SK-N-SH treated with all-trans-retinoic acid at 6 μM for 48 hours (cell line): ENCODE data around the gene FLOT1.
A peak's percentile ranks its signal among the peaks of the same experiment; 100 is the strongest.

Experiments used
- ARNTL ChIP-seq: fragments of 450-650 bp; formaldehyde crosslinking; IDR thresholded peaks from 2 replicates; pipeline ENCODE4 v1.5.0; 2020; ENCODE audit warnings: low read depth, mild to moderate bottlenecking, moderate library complexity, borderline replicate concordance
- CSDC2 ChIP-seq: fragments of 250-450 bp; sonication (Bioruptor Pico); IDR thresholded peaks from 2 replicates; pipeline ENCODE4 v1.5.0; 2020; ENCODE audit warnings: mild to moderate bottlenecking, moderate library complexity
- ESRRG ChIP-seq: fragments of 250-450 bp; sonication (Bioruptor Pico); IDR thresholded peaks from 2 replicates; pipeline ENCODE4 v1.6.1; 2021; ENCODE audit warnings: mild to moderate bottlenecking
- GLIS3 ChIP-seq: fragments of 250-450 bp; sonication (Bioruptor Pico); IDR thresholded peaks from 2 replicates; pipeline ENCODE4 v1.5.0; 2020; ENCODE audit warnings: mild to moderate bottlenecking, moderate library complexity
- PPARA ChIP-seq: fragments of 250-450 bp; sonication (Bioruptor Pico); IDR thresholded peaks from 2 replicates; pipeline ENCODE4 v1.5.0; 2020; ENCODE audit warnings: mild to moderate bottlenecking, borderline replicate concordance
- RARB ChIP-seq: fragments of 250-450 bp; sonication (Bioruptor Pico); IDR thresholded peaks from 2 replicates; pipeline ENCODE4 v1.8.0; 2021; ENCODE audit warnings: mild to moderate bottlenecking, moderate library complexity
- TCF4 ChIP-seq: fragments of 250-450 bp; sonication (Bioruptor Pico); IDR thresholded peaks from 2 replicates; pipeline ENCODE4 v1.8.0; 2021; ENCODE audit warnings: mild to moderate bottlenecking, moderate library complexity, borderline replicate concordance
- ZFP30 ChIP-seq: fragments of 450-650 bp; formaldehyde crosslinking; IDR thresholded peaks from 2 replicates; pipeline ENCODE4 v1.5.0; 2022; ENCODE audit warnings: mild to moderate bottlenecking, moderate library complexity
- ZNF70 ChIP-seq: fragments of 450-650 bp; formaldehyde crosslinking; IDR thresholded peaks from 2 replicates; pipeline ENCODE4 v1.5.0; 2020; ENCODE audit warnings: mild to moderate bottlenecking, moderate library complexity
- TF ChIP-seq, protein P1 (sequence below): fragments of 250-450 bp; sonication (Bioruptor Pico); IDR thresholded peaks from 2 replicates; pipeline ENCODE4 v1.8.0; 2020; ENCODE audit warnings: mild to moderate bottlenecking, moderate library complexity, borderline replicate concordance
- TF ChIP-seq, protein P2 (sequence below): fragments of 250-450 bp; sonication (Bioruptor Pico); IDR thresholded peaks from 2 replicates; pipeline ENCODE4 v1.5.1; 2020; ENCODE audit warnings: low read depth, mild to moderate bottlenecking, moderate library complexity
- TF ChIP-seq, protein P3 (sequence below): fragments of 250-450 bp; sonication (Bioruptor Pico); IDR thresholded peaks from 2 replicates; pipeline ENCODE4 v1.5.1; 2021; ENCODE audit warnings: mild to moderate bottlenecking, moderate library complexity

DNA sequence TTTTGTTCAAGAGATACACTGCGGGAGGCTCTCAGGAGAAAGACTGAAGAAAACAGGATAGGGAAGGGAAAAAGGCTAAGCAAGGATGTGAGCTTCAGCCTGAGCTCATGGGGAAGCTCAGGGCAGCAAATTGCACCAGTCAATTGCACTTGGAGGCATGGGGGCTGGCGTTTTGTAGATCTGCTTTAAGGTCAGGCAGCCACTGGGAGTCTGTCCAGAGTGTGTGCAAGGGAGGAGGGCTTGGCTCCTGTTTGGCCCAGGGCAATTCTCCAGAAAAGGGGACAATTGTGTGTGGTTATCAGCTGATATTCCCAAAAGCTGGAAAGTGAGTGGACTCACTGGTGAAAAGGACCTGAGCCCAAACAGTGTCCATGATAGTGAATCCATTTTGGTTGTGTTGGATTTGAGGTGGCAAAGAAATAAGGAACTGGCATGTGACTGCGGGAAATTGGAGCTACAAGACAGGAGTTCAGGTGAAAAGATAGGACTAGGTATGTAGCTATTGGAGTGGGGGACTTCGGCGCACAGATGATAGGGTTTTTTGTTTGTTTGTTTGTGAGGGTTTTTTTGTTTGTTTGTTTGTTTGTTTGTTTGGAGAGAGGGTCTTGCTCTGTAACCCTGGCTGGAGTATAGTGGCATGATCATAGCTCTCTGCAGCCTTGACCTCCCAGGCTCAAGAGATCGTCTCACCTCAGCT, 24.1 kb upstream of the FLOT1 start:
- TF ChIP-seq, protein P1, sequence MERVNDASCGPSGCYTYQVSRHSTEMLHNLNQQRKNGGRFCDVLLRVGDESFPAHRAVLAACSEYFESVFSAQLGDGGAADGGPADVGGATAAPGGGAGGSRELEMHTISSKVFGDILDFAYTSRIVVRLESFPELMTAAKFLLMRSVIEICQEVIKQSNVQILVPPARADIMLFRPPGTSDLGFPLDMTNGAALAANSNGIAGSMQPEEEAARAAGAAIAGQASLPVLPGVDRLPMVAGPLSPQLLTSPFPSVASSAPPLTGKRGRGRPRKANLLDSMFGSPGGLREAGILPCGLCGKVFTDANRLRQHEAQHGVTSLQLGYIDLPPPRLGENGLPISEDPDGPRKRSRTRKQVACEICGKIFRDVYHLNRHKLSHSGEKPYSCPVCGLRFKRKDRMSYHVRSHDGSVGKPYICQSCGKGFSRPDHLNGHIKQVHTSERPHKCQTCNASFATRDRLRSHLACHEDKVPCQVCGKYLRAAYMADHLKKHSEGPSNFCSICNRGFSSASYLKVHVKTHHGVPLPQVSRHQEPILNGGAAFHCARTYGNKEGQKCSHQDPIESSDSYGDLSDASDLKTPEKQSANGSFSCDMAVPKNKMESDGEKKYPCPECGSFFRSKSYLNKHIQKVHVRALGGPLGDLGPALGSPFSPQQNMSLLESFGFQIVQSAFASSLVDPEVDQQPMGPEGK (CRISPR knock-in tag): no peak
- TF ChIP-seq TCF4 (no peak), CSDC2 (peak; percentile 71; the same call in 1 of the 2 replicates), GLIS3 (no peak), ZNF70 (CRISPR knock-in tag) (no peak), ESRRG (CRISPR knock-in tag) (no peak), ARNTL (CRISPR knock-in tag) (no peak), ZFP30 (CRISPR knock-in tag) (no peak), RARB (CRISPR knock-in tag) (no peak), PPARA (CRISPR knock-in tag) (no peak)
- TF ChIP-seq, protein P2, sequence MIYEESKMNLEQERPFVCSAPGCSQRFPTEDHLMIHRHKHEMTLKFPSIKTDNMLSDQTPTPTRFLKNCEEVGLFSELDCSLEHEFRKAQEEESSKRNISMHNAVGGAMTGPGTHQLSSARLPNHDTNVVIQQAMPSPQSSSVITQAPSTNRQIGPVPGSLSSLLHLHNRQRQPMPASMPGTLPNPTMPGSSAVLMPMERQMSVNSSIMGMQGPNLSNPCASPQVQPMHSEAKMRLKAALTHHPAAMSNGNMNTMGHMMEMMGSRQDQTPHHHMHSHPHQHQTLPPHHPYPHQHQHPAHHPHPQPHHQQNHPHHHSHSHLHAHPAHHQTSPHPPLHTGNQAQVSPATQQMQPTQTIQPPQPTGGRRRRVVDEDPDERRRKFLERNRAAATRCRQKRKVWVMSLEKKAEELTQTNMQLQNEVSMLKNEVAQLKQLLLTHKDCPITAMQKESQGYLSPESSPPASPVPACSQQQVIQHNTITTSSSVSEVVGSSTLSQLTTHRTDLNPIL (CRISPR knock-in tag): no peak
- TF ChIP-seq, protein P3, sequence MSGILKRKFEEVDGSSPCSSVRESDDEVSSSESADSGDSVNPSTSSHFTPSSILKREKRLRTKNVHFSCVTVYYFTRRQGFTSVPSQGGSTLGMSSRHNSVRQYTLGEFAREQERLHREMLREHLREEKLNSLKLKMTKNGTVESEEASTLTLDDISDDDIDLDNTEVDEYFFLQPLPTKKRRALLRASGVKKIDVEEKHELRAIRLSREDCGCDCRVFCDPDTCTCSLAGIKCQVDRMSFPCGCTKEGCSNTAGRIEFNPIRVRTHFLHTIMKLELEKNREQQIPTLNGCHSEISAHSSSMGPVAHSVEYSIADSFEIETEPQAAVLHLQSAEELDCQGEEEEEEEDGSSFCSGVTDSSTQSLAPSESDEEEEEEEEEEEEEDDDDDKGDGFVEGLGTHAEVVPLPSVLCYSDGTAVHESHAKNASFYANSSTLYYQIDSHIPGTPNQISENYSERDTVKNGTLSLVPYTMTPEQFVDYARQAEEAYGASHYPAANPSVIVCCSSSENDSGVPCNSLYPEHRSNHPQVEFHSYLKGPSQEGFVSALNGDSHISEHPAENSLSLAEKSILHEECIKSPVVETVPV: no peak
